ENCODE results near the gene ADM. TPM values are rescaled to one million over a fixed set of nuclear protein-coding genes. Genes with fewer than 3 reads are reported as not detected.

ADM gene
- total RNA-seq, 1 experiment from 2014 or later: 87.2 TPM

- H2AFZ ChIP-seq (ENCODE audit: low read depth, low read length, poor library complexity, severe bottlenecking): no peak overlapping the region
- peak overlapping the region; percentile 85 to 93 for H3K4me3 ChIP-seq (replicated peaks in 1 of 2; ENCODE audit: low read depth in 1 of 2, low read length in 2 of 2)
- H3K36me3 ChIP-seq (ENCODE audit: control insufficient read depth in 1 of 2, insufficient read depth in 2 of 2, low read length in 2 of 2): peaks cover 0 to 15% of the 10 kb centered on the region in 2 experiments; a peak in 2 of 4 replicates
- H4K20me1 ChIP-seq (ENCODE audit: insufficient read depth): no peaks in the 10 kb centered on the region
- H3K27ac ChIP-seq (ENCODE audit: low read depth, low read length): peak overlapping the region; percentile 97
- CTCF ChIA-PET: interaction anchor here (0.8 to 3.7 kb wide), 11 partner anchors 58 to 773 kb away, joined by 3 to 25 read pairs (median 4); no protein-coding TSS in a partner anchor
- ATAC-seq (no peak), DNase-seq (ENCODE audit: low read depth, low spot score) (no peak)
- no peaks in the 10 kb centered on the region for H3K9me2 ChIP-seq (ENCODE audit: insufficient read depth)
- BruUV-seq (replicated peaks): no TSS peak
- POLR2A ChIA-PET: interaction anchor here (1.2 to 3.7 kb wide), 5 partner anchors 14 to 549 kb away, joined by 3 to 18 read pairs (median 5); no protein-coding TSS in a partner anchor
- H3K9me3 ChIP-seq (ENCODE audit: control insufficient read depth in 1 of 2, insufficient read depth in 1 of 2, low read depth in 1 of 2, low read length in 2 of 2): no peaks in the 10 kb centered on the region
- TF ChIP-seq YY1 (IDR thresholded peaks at IDR 0.05; ENCODE audit: extremely low read depth, insufficient replicate concordance, low read depth, low read length): no peak
- no peak for TF ChIP-seq EGR1 (IDR thresholded peaks at IDR 0.05; ENCODE audit: low read depth)
- no peak for TF ChIP-seq EZH2 (IDR thresholded peaks at IDR 0.05)
- TF ChIP-seq EZH2phosphoT487 (IDR thresholded peaks at IDR 0.05; ENCODE audit: borderline replicate concordance): no peak
- no peak for TF ChIP-seq ATF3 (IDR thresholded peaks at IDR 0.05)
- TF ChIP-seq REST (IDR thresholded peaks at IDR 0.05; ENCODE audit: low read depth): no peak
- no peaks in the 10 kb centered on the region for H3K27me3 ChIP-seq (ENCODE audit: insufficient read depth, low read length)
- peaks cover 29% of the 10 kb centered on the region for H3K79me2 ChIP-seq (ENCODE audit: insufficient read depth, low read length)
- H3K4me1 ChIP-seq (ENCODE audit: control insufficient read depth in 1 of 2, insufficient read depth in 2 of 2, low read length in 2 of 2): peaks cover 42 to 62% of the 10 kb centered on the region in 2 experiments
- intact Hi-C loops (cut with micrococcal nuclease): loop anchor here (1.0 to 5.0 kb wide), 7 partner anchors 58 to 696 kb away; no protein-coding TSS in a partner anchor
- RAD21 ChIA-PET (ENCODE audit: low non-redundant PET in 1 of 2, low total read pairs in 2 of 2, uncharacterized antibody in 2 of 2, unreplicated experiment in 2 of 2): interaction anchor here (0.7 to 2.5 kb wide), 8 partner anchors 14 to 550 kb away, joined by 3 to 8 read pairs (median 4); no protein-coding TSS in a partner anchor
- H3K4me2 ChIP-seq (ENCODE audit: low read length): peak overlapping the region; percentile 98
- peak overlapping the region; percentile 94 for H3K9ac ChIP-seq (ENCODE audit: low read length)
Measured at GRCh38 chr11:10308201-10308954, 3.5 kb downstream of the ADM start.
